Glomerular visceral epithelial cell (primary cell): Measurements from ENCODE around the gene DLGAP1.
A peak's percentile ranks its signal among the peaks of the same experiment; 100 is the strongest.

Source experiments
- DNase-seq: peaks from one replicate; pipeline ENCODE4 v3.0.0-alpha.2; 2016; ENCODE audit errors: extremely low spot score

Gene DLGAP1

DNA sequence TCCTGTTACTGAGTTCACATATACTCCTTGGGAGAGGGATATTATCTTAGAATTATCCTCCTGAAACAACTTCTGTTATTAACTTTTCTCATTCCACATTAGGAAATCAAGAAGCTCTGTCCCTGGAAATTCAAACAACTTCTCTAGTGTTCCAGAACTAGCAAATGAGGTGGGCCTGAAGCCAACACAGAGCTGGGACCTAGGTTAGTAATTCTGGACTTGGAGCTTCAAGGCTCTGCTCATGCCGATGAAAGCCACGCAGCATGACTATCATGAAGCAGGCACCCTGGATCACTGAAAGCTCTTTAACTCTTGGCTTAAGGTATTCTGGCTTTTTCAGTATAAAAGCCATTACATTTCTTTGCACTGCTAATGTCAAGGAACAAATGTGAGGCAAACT lies 762.4 kb downstream of the DLGAP1 start:
- no peak for DNase-seq

- no peak for DNase-seq
Observed at GRCh38 chr18:3692113-3692621, 762.9 kb downstream of the DLGAP1 start.

GRCh38 chr18:3691705-3692104 lies 763.4 kb downstream of the DLGAP1 start:
- DNase-seq = no peak

DNA sequence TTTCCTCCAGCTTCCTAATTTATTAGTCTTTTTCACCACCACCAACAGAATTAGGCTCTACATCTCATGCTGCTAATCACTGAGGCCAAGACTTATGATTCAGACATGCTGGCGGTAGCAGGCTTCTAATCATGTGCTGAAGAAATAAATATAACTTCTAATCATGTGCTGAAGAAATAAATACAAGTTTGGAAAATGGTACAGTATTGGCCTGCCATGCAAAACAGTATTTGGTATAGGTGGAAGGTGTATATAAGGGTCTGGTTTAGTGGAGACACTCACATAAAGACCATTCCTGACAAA lies 764.4 kb downstream of the DLGAP1 start:
- DNase-seq = no peak

GRCh38 chr18:3689986-3690763 lies 764.9 kb downstream of the DLGAP1 start:
- peak; percentile 49 for DNase-seq

DNA sequence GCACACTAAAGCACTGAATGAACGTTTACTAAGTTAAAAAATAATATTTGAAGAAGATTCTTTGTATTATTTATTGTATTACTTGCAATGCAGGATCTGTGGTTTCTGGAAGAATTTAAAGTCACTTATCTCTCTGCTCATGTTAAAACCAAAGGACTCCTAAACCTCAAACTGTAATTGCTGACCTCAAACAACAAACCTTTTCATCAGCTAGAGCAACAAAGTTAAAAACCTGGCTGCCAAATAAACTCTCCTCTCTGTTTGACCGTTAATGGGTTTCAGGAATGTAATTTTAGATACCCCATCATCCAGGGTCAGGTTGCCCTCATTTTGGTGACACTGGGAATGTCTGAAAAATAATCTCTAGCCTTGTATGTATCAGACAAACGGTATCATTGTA lies 766.0 kb downstream of the DLGAP1 start:
- no peak for DNase-seq

GRCh38 chr18:3688690-3689089 lies 766.4 kb downstream of the DLGAP1 start:
- DNase-seq = peak; percentile 96

GRCh38 chr18:3683483-3683882 lies 771.6 kb downstream of the DLGAP1 start:
- no peak for DNase-seq

DNA sequence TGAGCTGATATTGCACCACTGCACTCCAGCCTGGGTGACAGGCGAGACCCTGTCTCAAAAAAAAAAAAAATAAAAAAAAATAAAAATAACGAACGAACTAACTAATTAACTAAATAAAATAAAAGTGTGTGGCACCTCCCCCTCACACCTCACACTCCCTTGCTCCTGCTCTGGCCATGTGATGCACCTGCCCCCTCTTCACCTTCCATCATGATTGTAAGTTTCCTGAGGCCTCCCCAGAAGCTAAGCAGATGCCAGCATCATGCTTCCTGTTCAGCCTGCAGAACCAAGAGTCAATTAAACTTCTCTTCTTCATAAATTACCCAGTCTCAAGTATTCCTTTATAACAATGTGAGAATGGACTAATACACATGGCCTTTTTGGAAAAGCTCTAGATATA lies 773.0 kb downstream of the DLGAP1 start:
- DNase-seq = no peak

- DNase-seq = no peak
Observed at GRCh38 chr18:3679241-3679640, 775.9 kb downstream of the DLGAP1 start.

GRCh38 chr18:3675994-3676393 lies 779.1 kb downstream of the DLGAP1 start:
- DNase-seq = no peak

DNA sequence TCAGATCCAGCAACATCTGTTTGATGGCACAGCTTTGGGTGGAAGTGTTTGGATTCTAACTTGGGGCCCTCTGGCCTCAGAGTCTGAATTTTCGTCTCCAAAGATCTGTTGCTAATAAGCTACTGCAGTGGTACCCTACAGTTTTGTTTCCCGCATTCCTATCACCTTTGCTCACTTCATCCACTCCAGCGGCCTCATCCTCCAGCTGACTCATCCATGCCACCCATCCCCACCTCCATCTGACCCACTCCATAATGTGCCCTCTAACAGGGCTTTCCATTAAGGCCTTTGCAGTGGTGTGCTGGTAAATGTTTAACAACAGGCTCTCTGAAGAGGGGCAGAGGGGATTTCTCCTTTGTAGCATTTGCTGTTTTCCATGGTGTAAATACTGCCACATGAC lies 779.7 kb downstream of the DLGAP1 start:
- peak; percentile 89 for DNase-seq

DNA sequence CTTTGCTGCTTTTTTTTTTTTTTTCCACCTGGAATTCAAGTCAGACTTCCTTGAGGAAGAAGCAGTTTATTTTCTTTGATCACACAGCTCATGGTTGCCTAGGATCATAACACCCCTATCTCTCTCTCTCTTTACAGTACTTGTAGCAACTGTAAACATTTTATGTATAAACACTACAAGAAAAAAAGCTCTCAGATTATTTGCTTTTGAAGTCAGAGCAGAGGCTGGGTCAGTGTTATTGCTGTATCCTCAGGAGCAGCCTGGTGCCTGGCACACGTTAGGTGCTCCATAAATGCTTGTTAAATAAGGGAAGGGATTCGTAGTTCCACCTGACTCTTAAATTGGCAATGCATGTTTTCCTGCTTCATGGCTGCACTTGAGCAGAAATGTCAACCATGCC lies 783.9 kb downstream of the DLGAP1 start:
- no peak for DNase-seq

- no peak for DNase-seq
Observed at GRCh38 chr18:3669376-3669775, 785.7 kb downstream of the DLGAP1 start.

GRCh38 chr18:3667255-3668137 lies 787.6 kb downstream of the DLGAP1 start:
- DNase-seq = no peak

DNA sequence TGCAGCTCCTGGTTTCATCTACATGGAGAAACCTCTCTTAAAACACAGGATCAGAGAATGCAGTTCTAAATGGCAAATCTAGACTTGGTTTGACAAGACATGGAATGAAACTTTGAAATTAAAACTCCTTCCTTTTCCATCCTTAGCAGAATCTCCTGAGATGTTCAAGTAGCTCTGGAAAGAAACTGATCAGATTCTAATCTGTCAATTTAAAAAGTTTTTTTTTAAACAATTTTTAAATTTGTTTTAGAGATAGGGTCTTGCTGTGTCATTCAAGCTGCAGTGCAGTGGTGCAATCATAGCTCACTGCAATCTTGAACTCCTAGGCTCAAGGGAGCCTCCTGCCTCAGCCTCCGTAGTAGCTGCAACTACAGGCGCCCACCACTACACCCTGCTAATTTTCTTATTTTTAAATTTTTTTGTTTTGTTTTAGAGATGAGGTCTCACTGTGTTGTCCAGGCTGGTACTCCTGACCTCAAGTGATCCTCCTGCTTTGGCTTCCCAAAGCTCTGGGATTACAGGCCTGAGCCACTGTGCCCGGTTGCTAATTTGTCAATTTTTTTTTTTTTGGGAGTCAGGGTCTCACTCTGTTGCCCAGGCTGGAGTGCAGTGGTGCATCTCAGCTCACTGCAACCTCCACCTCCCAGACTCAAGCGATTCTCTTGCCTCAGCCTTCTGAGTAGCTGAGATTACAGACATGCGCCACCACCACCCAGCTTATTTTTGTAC lies 788.4 kb downstream of the DLGAP1 start:
- DNase-seq = no peak

GRCh38 chr18:3665780-3666525 lies 789.2 kb downstream of the DLGAP1 start:
- DNase-seq = peak; percentile 96

- no peak for DNase-seq
Observed at GRCh38 chr18:3665204-3665603, 789.9 kb downstream of the DLGAP1 start.

DNA sequence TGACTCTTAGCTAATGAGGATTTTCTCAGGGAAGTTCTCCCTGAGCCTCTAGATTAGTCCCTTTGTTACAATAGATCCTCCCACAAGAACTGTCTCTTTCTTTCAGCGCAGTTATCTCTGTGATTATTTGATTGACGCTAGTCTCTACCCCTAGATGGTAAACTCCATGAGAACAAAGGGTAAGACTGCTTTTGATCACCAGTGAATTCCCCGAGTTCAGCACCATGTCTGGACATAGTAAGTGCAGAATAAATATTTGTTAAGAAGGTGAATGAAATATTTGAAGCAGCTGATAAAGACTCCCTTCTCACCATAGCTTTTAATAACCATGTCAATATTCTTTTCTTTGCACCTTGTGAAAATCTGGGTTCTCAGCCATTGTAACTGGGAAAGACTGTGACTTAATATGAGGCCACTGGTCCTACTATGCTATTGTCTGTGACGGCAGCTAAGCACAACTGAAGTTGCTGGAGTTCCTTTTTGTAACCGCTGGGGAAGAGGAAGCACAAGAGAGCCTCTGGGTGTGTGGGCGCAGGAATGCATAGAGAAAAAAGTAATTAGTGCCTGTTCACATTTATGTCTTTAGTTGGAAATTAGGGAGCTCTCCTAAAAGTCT lies 790.4 kb downstream of the DLGAP1 start:
- DNase-seq = no peak

DNA sequence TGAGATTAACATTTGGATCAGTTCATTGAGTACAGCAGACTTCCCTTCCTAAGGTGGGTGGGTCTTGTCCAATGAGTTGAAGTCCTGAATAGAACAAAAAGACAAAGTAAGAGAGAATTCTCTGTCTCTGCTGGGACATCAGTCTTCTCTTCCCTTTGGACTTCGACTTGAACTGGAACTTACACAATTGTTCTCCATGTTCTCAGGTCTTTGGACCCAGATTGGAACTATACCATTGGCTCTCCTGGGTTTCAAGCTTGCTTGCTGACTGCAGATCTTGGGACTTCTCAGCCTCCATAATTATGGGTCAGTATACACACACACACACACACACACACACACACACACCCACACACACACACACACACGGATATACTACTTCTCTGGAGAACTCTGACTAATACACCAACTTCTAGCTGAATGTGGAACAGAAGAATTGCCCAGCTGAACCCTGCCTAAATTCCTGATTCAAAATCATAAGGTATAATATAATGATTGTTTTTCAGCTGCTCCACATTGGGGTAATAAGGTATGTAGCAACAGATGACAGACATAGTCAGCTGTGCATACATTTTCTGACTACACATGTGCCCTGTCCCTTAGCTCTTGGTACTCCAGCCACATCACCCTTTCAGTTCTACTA lies 791.1 kb downstream of the DLGAP1 start:
- no peak for DNase-seq

DNA sequence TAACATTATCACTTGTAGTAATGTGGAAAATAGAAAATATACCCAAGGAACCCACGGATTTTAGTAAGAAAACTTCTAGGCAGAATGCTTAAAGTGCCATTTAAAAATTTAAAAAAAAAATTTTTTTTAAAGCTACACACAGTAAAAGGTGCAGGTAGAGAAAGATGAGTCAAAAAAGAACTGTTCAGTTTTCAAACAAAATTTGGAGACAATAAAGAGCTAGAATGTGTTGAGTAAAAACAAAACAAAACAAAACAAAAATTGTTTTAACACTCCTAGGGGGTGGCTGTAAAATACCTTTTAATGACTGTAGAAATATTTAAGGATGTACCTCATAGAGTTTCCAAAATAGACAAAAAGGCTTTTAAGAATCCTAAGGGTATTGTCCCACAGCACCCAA lies 793.1 kb downstream of the DLGAP1 start:
- no peak for DNase-seq
